GM12878 (cell line): ENCODE data around the gene SEMA4G. TPM values are rescaled to one million over a fixed set of nuclear protein-coding genes. Genes with fewer than 3 reads are reported as not detected.

ENCODE experiments used
- ATAC-seq: fragments of 200-7000 bp; cut with Tn5 transposase; 3 replicates; pipeline ENCODE4 v1.9.1; 2020; ENCODE audit warnings: mild to moderate bottlenecking, moderate library complexity
- BruUV-seq: library from RNA; stranded (reverse); fragments of 400-500 nt; replicated peaks from 2 replicates; lab custom pipeline; 2021; lab: Mats Ljungman, UMichigan
- CTCF ChIA-PET: fragments of 300-600 bp; sonication (Branson Sonifier 250); formaldehyde crosslinking; extraction: SDS; loops from one replicate; lab custom pipeline; 2021; ENCODE audit warnings: inconsistent platforms; lab: Yijun Ruan, JAX
- POLR2A ChIA-PET: fragments of 350-600 bp; formaldehyde crosslinking; extraction: SDS; loops from one replicate; lab custom pipeline; 2021; ENCODE audit warnings: inconsistent platforms; lab: Charles Lee
- RAD21 ChIA-PET: fragments of 300-600 bp; sonication (Branson Sonifier 250); formaldehyde crosslinking; loops from one replicate; lab custom pipeline; 2023; ENCODE audit warnings: antibody characterized with exemption; ENCODE audit not compliant: unreplicated experiment; lab: Charles Lee
- SMC1A ChIA-PET: fragments of 300-600 bp; sonication (Branson Sonifier 250); formaldehyde crosslinking; loops from one replicate; lab custom pipeline; 2023; ENCODE audit not compliant: unreplicated experiment, uncharacterized antibody; lab: Charles Lee
- DNase-seq: peaks from one replicate; pipeline ENCODE4 v3.0.0-alpha.2; 2011; ENCODE audit warnings: low read depth, low spot score
- FAIRE-seq: peaks from 3 replicates; lab custom pipeline; 2011; peaks lifted over from hg19 to GRCh38; lab: Jason Lieb, UNC
- H2AFZ ChIP-seq: 2 replicates; pipeline ENCODE4 v1.6.0; 2011; ENCODE audit warnings: low read depth, low read length, control low read depth; ENCODE audit not compliant: control insufficient read depth
- H3K27ac ChIP-seq: 2 replicates; pipeline ENCODE4 v1.5.1; 2011; ENCODE audit warnings: control low read depth; ENCODE audit not compliant: control insufficient read depth, insufficient read depth
- H3K27me3 ChIP-seq, 2 experiments: replicated peaks in 1 of 2; 2 replicates each; pipeline versions ENCODE4 v1.6.0 to v1.6.1; 2011; ENCODE audit warnings: low read length in 1 of 2; ENCODE audit not compliant: control insufficient read depth in 2 of 2, insufficient read depth in 2 of 2
- H3K36me3 ChIP-seq, 2 experiments: 2 replicates each; pipeline ENCODE4 v1.5.1; 2011; ENCODE audit warnings: low read length in 1 of 2; ENCODE audit not compliant: control insufficient read depth in 2 of 2, insufficient read depth in 2 of 2
- H3K4me1 ChIP-seq: 2 replicates; pipeline ENCODE4 v1.6.1; 2011; ENCODE audit warnings: mild to moderate bottlenecking, low read length, moderate library complexity, mixed read lengths; ENCODE audit not compliant: control insufficient read depth, insufficient read depth
- H3K4me2 ChIP-seq: 2 replicates; pipeline ENCODE4 v1.6.0; 2011; ENCODE audit warnings: control low read depth; ENCODE audit not compliant: control insufficient read depth, insufficient read depth
- H3K4me3 ChIP-seq: fragments of 200-600 bp; sonication (generic); 2 replicates; pipeline ENCODE4 v1.5.1; 2016
- H3K79me2 ChIP-seq: 2 replicates; pipeline ENCODE4 v1.6.0; 2011; ENCODE audit warnings: low read length; ENCODE audit not compliant: control insufficient read depth, insufficient read depth
- H3K9ac ChIP-seq: 2 replicates; pipeline ENCODE4 v1.8.0; 2011; ENCODE audit warnings: low read length, control low read depth, mixed read lengths; ENCODE audit not compliant: control insufficient read depth, insufficient read depth
- H3K9me3 ChIP-seq: replicated peaks from 3 replicates; pipeline ENCODE4 v1.5.1; 2011; ENCODE audit warnings: mild to moderate bottlenecking, low read length; ENCODE audit not compliant: control insufficient read depth, insufficient read depth
- H4K20me1 ChIP-seq: 2 replicates; pipeline ENCODE4 v1.6.0; 2011; ENCODE audit not compliant: control insufficient read depth, insufficient read depth
- ATF3 ChIP-seq: IDR thresholded peaks from 2 replicates; pipeline ENCODE4 v1.6.1; 2011; ENCODE audit warnings: low read depth, mild to moderate bottlenecking, low read length, moderate library complexity, borderline replicate concordance; ENCODE audit errors: extremely low read depth
- GABPA ChIP-seq: IDR thresholded peaks from 2 replicates; pipeline ENCODE4 v1.6.1; 2014; ENCODE audit warnings: antibody characterized with exemption, low read depth, mild to moderate bottlenecking, inconsistent platforms
- GATAD2B ChIP-seq: fragments of 450-650 bp; conservative IDR thresholded peaks from 2 replicates; pipeline ENCODE4 v1.6.1; 2017; ENCODE audit warnings: low read depth, mild to moderate bottlenecking, moderate library complexity
- MYC ChIP-seq: IDR thresholded peaks from 2 replicates; pipeline ENCODE4 v1.6.1; 2011; ENCODE audit warnings: mild to moderate bottlenecking, low read length, moderate library complexity, inconsistent platforms; ENCODE audit not compliant: insufficient read depth, insufficient replicate concordance, insufficient read length, severe bottlenecking
- RAD51 ChIP-seq: fragments of 450-650 bp; IDR thresholded peaks from 2 replicates; pipeline ENCODE4 v1.6.1; 2016; ENCODE audit warnings: moderate library complexity, mild to moderate bottlenecking, inconsistent platforms
- RCOR1 ChIP-seq: conservative IDR thresholded peaks from 2 replicates; pipeline ENCODE4 v1.6.1; 2012; ENCODE audit warnings: low read depth, low read length, improper control_type of control experiment
- SIX5 ChIP-seq: IDR thresholded peaks from 2 replicates; pipeline ENCODE4 v1.6.1; 2011; ENCODE audit warnings: mild to moderate bottlenecking, low read depth, low read length, moderate library complexity; ENCODE audit not compliant: severe bottlenecking
- SP1 ChIP-seq: IDR thresholded peaks from one replicate; pipeline ENCODE4 v1.6.1; 2011; ENCODE audit warnings: low read depth, low read length
- in situ Hi-C: fragments of 300-500 bp; cut with MboI; formaldehyde crosslinking; loops from 9 replicates; pipeline ENCODE4 v1.14.3; 2018; ENCODE audit warnings: mixed read lengths
- intact Hi-C: fragments of 100-400 bp; cut with micrococcal nuclease; formaldehyde crosslinking; loops from one replicate; pipeline ENCODE4 v1.14.2; 2022; ENCODE audit not compliant: unreplicated experiment
- polyA plus RNA-seq, 11 experiments: library from polyadenylated mRNA; depleted of rRNA in 4 of 11; unstranded in 6 of 11; stranded (reverse) in 5 of 11; fragments of >200 nt; fragmentation: Nextera tagmentation in 4 of 11; fragmentation: Illumina TruSeq in 1 of 11; extraction: Ambion mirVana in 4 of 11; extraction: Trizol in 1 of 11; gene quantifications; 1 replicate in 1 of 11; 2 replicates in 10 of 11; pipeline versions ENCODE4 v1.2.1 to v1.2.3, GENCODE V29; 2011 to 2016; ENCODE audit warnings: inconsistent platforms in 2 of 11, missing spikeins in 2 of 11, low read depth in 1 of 11
- total RNA-seq, 4 experiments: library from RNA; depleted of rRNA in 3 of 4; stranded (reverse); fragments of >200 nt in 3 of 4; fragmentation: Illumina TruSeq in 1 of 4; extraction: Trizol in 1 of 4; gene quantifications; 2 replicates each; pipeline versions ENCODE4 v1.2.1 to v1.2.3, GENCODE V29; 2013 to 2021
- TF ChIP-seq, protein P1 (sequence below): IDR thresholded peaks from 2 replicates; pipeline ENCODE4 v1.6.1; 2011; ENCODE audit warnings: mild to moderate bottlenecking, low read depth, low read length, moderate library complexity; ENCODE audit not compliant: insufficient replicate concordance

SEMA4G gene
- total and polyA plus RNA-seq, 10 of the 15 experiments (the other 5 are each of a cell fraction or from before 2014, with no cell fraction given): 0.09 to 2.3 (median 0.44) TPM; not detected in 4

DNA sequence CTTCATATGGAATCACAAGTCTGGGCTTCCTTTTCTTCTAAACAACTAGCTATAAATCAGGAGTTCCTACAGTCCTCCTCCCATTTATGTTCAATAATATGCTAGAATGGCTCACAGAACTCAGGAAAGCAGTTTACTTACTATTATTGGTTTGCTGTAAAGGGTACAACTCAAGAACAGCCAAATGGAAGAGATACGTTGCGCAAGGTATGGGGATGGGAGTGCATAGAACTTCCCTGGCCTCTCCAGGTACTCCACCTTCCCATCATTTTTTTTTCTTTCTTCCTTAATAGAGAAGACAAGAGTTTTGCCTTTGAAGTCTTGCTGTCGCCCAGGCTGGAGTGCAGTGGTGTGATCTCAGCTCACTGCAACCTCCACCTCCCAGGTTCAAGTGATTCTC lies 27.1 kb upstream of the SEMA4G start (continued):
- TF ChIP-seq MYC (no peak), ATF3 (no peak), GABPA (no peak), SP1 (no peak)

DNA sequence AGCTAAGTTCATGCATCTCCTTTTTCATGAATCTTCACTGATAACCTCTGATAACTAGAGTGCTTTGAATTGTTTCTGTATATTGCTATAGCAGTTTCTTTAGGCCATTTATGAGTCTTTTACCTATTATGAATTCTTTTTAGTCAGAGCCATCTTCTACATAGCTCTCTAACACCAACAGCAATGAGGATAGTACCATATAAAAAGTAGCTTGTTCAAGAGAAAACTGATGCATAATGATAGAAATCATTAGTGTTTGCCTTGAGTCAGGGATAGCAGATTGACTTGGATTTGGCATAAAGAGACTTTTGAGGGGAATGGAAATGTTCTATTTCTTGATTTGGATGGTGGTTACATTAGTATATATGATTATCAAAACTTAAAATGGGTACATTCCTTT lies 25.8 kb upstream of the SEMA4G start:
- CTCF ChIA-PET: interaction anchor here (0.9 kb wide), 1 partner anchor 9 kb away, joined by 4 read pairs; no protein-coding TSS in a partner anchor
- FAIRE-seq (no peak), ATAC-seq (no peak), DNase-seq (no peak)
- H3K79me2 ChIP-seq: no peaks in the 10 kb centered on the region
- H3K9me3 ChIP-seq: no peaks in the 10 kb centered on the region
- H3K27ac ChIP-seq: no peak overlapping the region
- intact Hi-C loops: no loop called here
- no TSS peak for BruUV-seq
- no peak overlapping the region for H3K4me3 ChIP-seq
- no peak overlapping the region for H3K4me2 ChIP-seq
- no peak overlapping the region for H2AFZ ChIP-seq
- RAD21 ChIA-PET: no interaction called here
- POLR2A ChIA-PET: interaction anchor here (0.6 kb wide), 1 partner anchor 13 kb away, joined by 3 read pairs; no protein-coding TSS in a partner anchor
- H3K36me3 ChIP-seq: peaks cover 0 to 22% of the 10 kb centered on the region in 2 experiments; a peak in 3 of 4 replicates
- H4K20me1 ChIP-seq: no peaks in the 10 kb centered on the region
- no peaks in the 10 kb centered on the region for H3K4me1 ChIP-seq
- SMC1A ChIA-PET: interaction anchor here (0.6 to 0.9 kb wide), 2 partner anchors 14 to 865 kb away, joined by 3 to 4 read pairs; no protein-coding TSS in a partner anchor
- no peak for TF ChIP-seq GATAD2B
- TF ChIP-seq, protein P1, sequence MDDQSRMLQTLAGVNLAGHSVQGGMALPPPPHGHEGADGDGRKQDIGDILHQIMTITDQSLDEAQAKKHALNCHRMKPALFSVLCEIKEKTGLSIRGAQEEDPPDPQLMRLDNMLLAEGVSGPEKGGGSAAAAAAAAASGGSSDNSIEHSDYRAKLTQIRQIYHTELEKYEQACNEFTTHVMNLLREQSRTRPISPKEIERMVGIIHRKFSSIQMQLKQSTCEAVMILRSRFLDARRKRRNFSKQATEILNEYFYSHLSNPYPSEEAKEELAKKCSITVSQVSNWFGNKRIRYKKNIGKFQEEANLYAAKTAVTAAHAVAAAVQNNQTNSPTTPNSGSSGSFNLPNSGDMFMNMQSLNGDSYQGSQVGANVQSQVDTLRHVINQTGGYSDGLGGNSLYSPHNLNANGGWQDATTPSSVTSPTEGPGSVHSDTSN: no peak
- no peak for TF ChIP-seq RAD51
- no peak for TF ChIP-seq RCOR1
- no peak for TF ChIP-seq SIX5
- TF ChIP-seq, all 136 proteins: peak for 0
- H3K27me3 ChIP-seq: no peaks in the 10 kb centered on the region
- no peak overlapping the region for H3K9ac ChIP-seq
- in situ Hi-C loops: no loop called here
